Lower leg skin (tissue), 3 donors: Measurements from ENCODE around the gene LRTM2.

Experiments
- POLR2A ChIP-seq, 2 donors: fragments of 450-650 bp; IDR thresholded peaks; one replicate each; pipeline ENCODE4 v1.6.1; 2016 to 2017; ENCODE audit warnings: antibody characterized with exemption in 2 of 2, mild to moderate bottlenecking in 1 of 2, moderate library complexity in 1 of 2
- TF ChIP-seq, protein P1 (sequence below), 3 donors: fragments of 450-650 bp; IDR thresholded peaks; one replicate each; pipeline ENCODE4 v1.5.1; 2016; ENCODE audit warnings: antibody characterized with exemption in 3 of 3, mild to moderate bottlenecking in 3 of 3, moderate library complexity in 2 of 3

DNA sequence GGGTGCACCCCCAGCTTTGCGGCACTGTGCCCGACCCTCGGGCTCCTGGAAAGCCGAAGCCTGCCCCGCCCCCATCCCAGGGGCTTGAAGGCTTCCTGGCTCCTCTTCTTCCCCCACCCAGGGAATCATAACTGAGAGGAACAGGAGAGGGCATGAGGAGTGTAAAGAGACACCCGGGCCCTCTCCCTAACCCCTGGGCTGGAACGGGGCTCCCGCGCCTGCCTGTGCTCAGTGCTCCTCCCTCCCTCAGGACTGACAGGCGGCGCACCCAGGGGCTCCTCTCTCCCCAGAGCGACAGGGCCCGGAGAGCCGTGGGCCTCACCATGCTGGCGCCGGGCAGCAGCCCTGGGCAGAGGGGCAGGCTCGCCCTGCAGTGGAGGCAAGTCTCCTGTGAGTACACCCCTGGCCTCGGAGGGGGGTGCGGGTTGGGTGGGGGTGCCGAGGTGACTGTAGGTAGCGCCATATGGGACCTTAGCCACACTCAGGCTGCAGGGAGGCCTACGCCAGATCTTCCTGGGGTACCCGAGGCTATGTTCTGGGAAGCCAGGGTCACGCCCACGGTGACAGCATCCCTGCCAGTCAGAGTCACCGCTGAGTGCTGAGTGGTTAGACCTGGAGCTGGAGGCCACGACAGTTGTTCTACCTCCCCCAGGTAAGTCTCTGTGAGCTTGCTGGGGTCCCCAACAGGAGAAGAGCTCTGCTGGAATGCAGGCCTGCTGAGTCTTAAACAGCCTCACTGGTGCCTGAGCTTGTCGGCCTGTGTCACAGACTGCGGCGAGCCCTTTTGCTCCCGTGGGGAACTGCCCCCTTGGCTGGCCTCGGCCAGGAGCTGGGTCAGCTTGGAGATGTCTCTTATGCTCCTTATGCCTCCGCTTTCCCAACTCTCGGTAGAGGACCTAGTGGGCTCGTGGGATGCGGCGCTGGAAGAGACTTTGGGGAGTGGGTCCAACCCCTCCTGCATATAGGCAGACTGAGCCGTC, 7.8 kb downstream of the LRTM2 start:
- TF ChIP-seq, protein P1, sequence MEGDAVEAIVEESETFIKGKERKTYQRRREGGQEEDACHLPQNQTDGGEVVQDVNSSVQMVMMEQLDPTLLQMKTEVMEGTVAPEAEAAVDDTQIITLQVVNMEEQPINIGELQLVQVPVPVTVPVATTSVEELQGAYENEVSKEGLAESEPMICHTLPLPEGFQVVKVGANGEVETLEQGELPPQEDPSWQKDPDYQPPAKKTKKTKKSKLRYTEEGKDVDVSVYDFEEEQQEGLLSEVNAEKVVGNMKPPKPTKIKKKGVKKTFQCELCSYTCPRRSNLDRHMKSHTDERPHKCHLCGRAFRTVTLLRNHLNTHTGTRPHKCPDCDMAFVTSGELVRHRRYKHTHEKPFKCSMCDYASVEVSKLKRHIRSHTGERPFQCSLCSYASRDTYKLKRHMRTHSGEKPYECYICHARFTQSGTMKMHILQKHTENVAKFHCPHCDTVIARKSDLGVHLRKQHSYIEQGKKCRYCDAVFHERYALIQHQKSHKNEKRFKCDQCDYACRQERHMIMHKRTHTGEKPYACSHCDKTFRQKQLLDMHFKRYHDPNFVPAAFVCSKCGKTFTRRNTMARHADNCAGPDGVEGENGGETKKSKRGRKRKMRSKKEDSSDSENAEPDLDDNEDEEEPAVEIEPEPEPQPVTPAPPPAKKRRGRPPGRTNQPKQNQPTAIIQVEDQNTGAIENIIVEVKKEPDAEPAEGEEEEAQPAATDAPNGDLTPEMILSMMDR (IDR thresholded peaks at IDR 0.05), result no peak
- TF ChIP-seq POLR2A (IDR thresholded peaks at IDR 0.05), result no peak
